Upper lobe of left lung (tissue), 4 donors: ENCODE data around the gene CTPS1.

Source experiments
- EP300 ChIP-seq, 4 donors: sonication (generic); formaldehyde crosslinking; IDR thresholded peaks; one replicate each; pipeline ENCODE4 v1.5.1; 2017; ENCODE audit warnings: antibody characterized with exemption in 4 of 4, control low read depth in 2 of 4
- POLR2A ChIP-seq, 4 donors: fragments of 450-650 bp; IDR thresholded peaks; one replicate each; pipeline ENCODE4 v1.5.1; 2016 to 2017; ENCODE audit warnings: antibody characterized with exemption in 4 of 4, mild to moderate bottlenecking in 2 of 4
- TF ChIP-seq, protein P1 (sequence below), 6 experiments: fragments of 450-650 bp in 4 of 6; fragments of 200-600 bp in 2 of 6; sonication (generic) in 2 of 6; IDR thresholded peaks; one replicate each; pipeline ENCODE4 v1.5.1; 2016 to 2019; ENCODE audit warnings: antibody characterized with exemption in 6 of 6

DNA sequence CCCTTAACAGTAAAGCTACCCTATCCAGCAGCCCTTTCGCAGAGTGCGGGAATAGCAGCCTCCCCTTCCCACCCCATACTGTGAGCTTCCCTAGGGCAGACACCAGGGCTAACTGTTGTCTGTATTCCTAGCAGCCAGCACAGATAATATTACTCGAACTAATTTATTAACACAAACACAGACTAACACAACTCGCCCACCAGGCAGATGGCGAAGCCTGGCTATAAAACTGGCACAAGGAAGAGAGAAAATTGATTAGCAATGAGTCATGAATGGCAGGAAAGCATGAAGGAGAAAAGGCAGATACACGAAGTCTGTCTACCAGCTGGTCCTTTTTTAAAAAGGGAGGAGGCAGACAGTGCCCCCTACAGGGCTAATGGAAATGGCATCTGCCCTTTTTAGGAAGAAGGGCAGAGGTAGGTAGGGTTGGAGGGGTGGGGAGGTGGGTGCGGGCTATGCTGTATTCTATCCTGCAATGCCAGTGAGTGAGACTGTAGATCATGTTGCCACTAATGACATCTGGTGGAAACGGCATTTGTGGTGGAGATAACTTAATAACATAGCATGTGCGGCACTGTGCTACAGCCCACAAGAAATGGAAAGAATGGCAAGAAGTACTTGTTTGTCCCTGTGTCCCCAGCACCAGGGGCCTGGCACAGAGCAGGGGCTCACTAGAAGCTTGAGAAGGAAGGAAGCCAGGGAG is 30.6 kb upstream of the CTPS1 start:
- TF ChIP-seq, protein P1, sequence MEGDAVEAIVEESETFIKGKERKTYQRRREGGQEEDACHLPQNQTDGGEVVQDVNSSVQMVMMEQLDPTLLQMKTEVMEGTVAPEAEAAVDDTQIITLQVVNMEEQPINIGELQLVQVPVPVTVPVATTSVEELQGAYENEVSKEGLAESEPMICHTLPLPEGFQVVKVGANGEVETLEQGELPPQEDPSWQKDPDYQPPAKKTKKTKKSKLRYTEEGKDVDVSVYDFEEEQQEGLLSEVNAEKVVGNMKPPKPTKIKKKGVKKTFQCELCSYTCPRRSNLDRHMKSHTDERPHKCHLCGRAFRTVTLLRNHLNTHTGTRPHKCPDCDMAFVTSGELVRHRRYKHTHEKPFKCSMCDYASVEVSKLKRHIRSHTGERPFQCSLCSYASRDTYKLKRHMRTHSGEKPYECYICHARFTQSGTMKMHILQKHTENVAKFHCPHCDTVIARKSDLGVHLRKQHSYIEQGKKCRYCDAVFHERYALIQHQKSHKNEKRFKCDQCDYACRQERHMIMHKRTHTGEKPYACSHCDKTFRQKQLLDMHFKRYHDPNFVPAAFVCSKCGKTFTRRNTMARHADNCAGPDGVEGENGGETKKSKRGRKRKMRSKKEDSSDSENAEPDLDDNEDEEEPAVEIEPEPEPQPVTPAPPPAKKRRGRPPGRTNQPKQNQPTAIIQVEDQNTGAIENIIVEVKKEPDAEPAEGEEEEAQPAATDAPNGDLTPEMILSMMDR (IDR thresholded peaks at IDR 0.05): peak in 5 of 6 experiments; percentile 52 to 74 (median 68)
- TF ChIP-seq POLR2A (IDR thresholded peaks at IDR 0.05) (no peak), EP300 (IDR thresholded peaks at IDR 0.05) (peak in 1 of 4 donors; percentile 10)
